Osteocyte (in vitro differentiated cells): ENCODE data around the gene SLBP. TPM values are rescaled to one million over a fixed set of nuclear protein-coding genes. Genes with fewer than 3 reads are reported as not detected.
"Not testable (repeated sequence)": the region's sequence is repeated elsewhere in the genome, so short reads cannot be mapped to it uniquely, and the experiment has no call there.

ENCODE experiments used
- DNase-seq: peaks from one replicate; pipeline ENCODE4 v3.0.0; 2021; ENCODE audit warnings: mixed read lengths; ENCODE audit not compliant: unreplicated experiment; ENCODE audit errors: extremely low spot score
- H3K27ac Mint-ChIP-seq: one replicate; pipeline ENCODE4 v1.8.0; 2021; ENCODE audit warnings: mild to moderate bottlenecking, mixed read lengths; ENCODE audit not compliant: unreplicated experiment
- H3K27me3 Mint-ChIP-seq: one replicate; pipeline ENCODE4 v1.8.0; 2021; ENCODE audit warnings: mixed read lengths; ENCODE audit not compliant: unreplicated experiment
- H3K36me3 Mint-ChIP-seq: one replicate; pipeline ENCODE4 v1.8.0; 2021; ENCODE audit warnings: mixed read lengths; ENCODE audit not compliant: unreplicated experiment
- H3K4me1 Mint-ChIP-seq: one replicate; pipeline ENCODE4 v1.8.0; 2021; ENCODE audit warnings: mixed read lengths; ENCODE audit not compliant: unreplicated experiment
- H3K4me3 Mint-ChIP-seq: one replicate; pipeline ENCODE4 v1.8.0; 2021; ENCODE audit warnings: mild to moderate bottlenecking, moderate library complexity, mixed read lengths; ENCODE audit not compliant: unreplicated experiment
- H3K9me3 Mint-ChIP-seq: one replicate; pipeline ENCODE4 v1.8.0; 2021; ENCODE audit warnings: mixed read lengths; ENCODE audit not compliant: unreplicated experiment
- CTCF ChIP-seq: fragments of 200-600 bp; sonication (generic); IDR thresholded peaks from 2 replicates; pipeline ENCODE4 v1.5.0; 2021; ENCODE audit warnings: antibody characterized with exemption, mild to moderate bottlenecking, moderate library complexity
- total RNA-seq: library from RNA; stranded (reverse); gene quantifications from 2 replicates; pipeline ENCODE4 v1.2.1, GENCODE V29; 2021

Gene SLBP
- total RNA-seq, 1 donor from 2014 or later = 49.1 TPM

GRCh38 chr4:1674682-1675081, 37.4 kb downstream of the SLBP start:
- no peak for DNase-seq
- Mint-ChIP-seq H3K4me3 (no peak overlapping the region), H3K27ac (no peak overlapping the region), H3K9me3 (no peaks in the 10 kb centered on the region), H3K4me1 (no peaks in the 10 kb centered on the region), H3K36me3 (no peaks in the 10 kb centered on the region), H3K27me3 (no peaks in the 10 kb centered on the region)
- no peak for TF ChIP-seq CTCF

- Mint-ChIP-seq H3K36me3 (no peaks in the 10 kb centered on the region), H3K4me3 (no peak overlapping the region), H3K4me1 (peaks cover 2% of the 10 kb centered on the region), H3K9me3 (no peaks in the 10 kb centered on the region), H3K27me3 (no peaks in the 10 kb centered on the region), H3K27ac (no peak overlapping the region)
- no peak for TF ChIP-seq CTCF
- DNase-seq = no peak
These were observed 38.4 kb downstream of the SLBP start for GRCh38 chr4:1673671-1674070.

- not testable (repeated sequence) for H3K27ac Mint-ChIP-seq
These were observed 41.1 kb downstream of the SLBP start for GRCh38 chr4:1671011-1671410.

GRCh38 chr4:1670279-1670678, 41.8 kb downstream of the SLBP start:
- Mint-ChIP-seq H3K27ac (no peak overlapping the region), H3K36me3 (no peaks in the 10 kb centered on the region), H3K4me1 (peaks cover 5% of the 10 kb centered on the region), H3K27me3 (no peaks in the 10 kb centered on the region), H3K4me3 (no peak overlapping the region), H3K9me3 (no peaks in the 10 kb centered on the region)
- no peak for DNase-seq
- TF ChIP-seq CTCF = no peak

More at GRCh38 chr4:1671011-1671410, 41.1 kb downstream of the SLBP start:
- not testable (repeated sequence) for H3K4me3 Mint-ChIP-seq, H3K4me1 Mint-ChIP-seq, DNase-seq, H3K27me3 Mint-ChIP-seq, H3K9me3 Mint-ChIP-seq, H3K36me3 Mint-ChIP-seq

GRCh38 chr4:1669850-1670249, 42.3 kb downstream of the SLBP start:
- Mint-ChIP-seq H3K4me1 (peaks cover 5% of the 10 kb centered on the region), H3K36me3 (no peaks in the 10 kb centered on the region), H3K9me3 (no peaks in the 10 kb centered on the region), H3K27me3 (no peaks in the 10 kb centered on the region), H3K27ac (no peak overlapping the region), H3K4me3 (no peak overlapping the region)
- DNase-seq = no peak
- no peak for TF ChIP-seq CTCF

GRCh38 chr4:1669270-1669669, 42.8 kb downstream of the SLBP start:
- Mint-ChIP-seq H3K4me1 (peaks cover 5% of the 10 kb centered on the region), H3K27me3 (no peaks in the 10 kb centered on the region), H3K27ac (no peak overlapping the region), H3K36me3 (no peaks in the 10 kb centered on the region), H3K4me3 (no peak overlapping the region), H3K9me3 (no peaks in the 10 kb centered on the region)
- no peak for DNase-seq
- TF ChIP-seq CTCF = no peak
